ENCODE data around the gene PIWIL4.

Gene PIWIL4

GRCh38 chr11:94586546-94586945 is 19.4 kb downstream of the PIWIL4 start:
- no peak overlapping the region for H3K4me3 ChIP-seq (ENCODE audit: low read depth, low read length)
- DNase-seq (ENCODE audit: low read depth), result no peak
- no peak for TF ChIP-seq CTCF (IDR thresholded peaks at IDR 0.05; ENCODE audit: low read depth, low read length, missing control alignments)
- in situ Hi-C loops (cut with HindIII; ENCODE audit: low sequenced_read_pairs), result no loop called here

GRCh38 chr11:94586978-94587377 is 19.8 kb downstream of the PIWIL4 start:
- in situ Hi-C loops (cut with HindIII; ENCODE audit: low sequenced_read_pairs), result no loop called here
- no peak overlapping the region for H3K4me3 ChIP-seq (ENCODE audit: low read depth, low read length)
- TF ChIP-seq CTCF (IDR thresholded peaks at IDR 0.05; ENCODE audit: low read depth, low read length, missing control alignments), result no peak
- no peak for DNase-seq (ENCODE audit: low read depth)

GRCh38 chr11:94588366-94588942 is 21.3 kb downstream of the PIWIL4 start:
- in situ Hi-C loops (cut with HindIII; ENCODE audit: low sequenced_read_pairs), result no loop called here
- no peak for TF ChIP-seq CTCF (IDR thresholded peaks at IDR 0.05; ENCODE audit: low read depth, low read length, missing control alignments)

GRCh38 chr11:94590352-94591041 is 23.3 kb downstream of the PIWIL4 start:
- H3K4me3 ChIP-seq (ENCODE audit: low read depth, low read length), result no peak overlapping the region
- in situ Hi-C loops (cut with HindIII; ENCODE audit: low sequenced_read_pairs), result no loop called here
- no peak for DNase-seq (ENCODE audit: low read depth)
- TF ChIP-seq CTCF (IDR thresholded peaks at IDR 0.05; ENCODE audit: low read depth, low read length, missing control alignments), result no peak

More at GRCh38 chr11:94588366-94588942, 21.3 kb downstream of the PIWIL4 start:
- no peak overlapping the region for H3K4me3 ChIP-seq (ENCODE audit: low read depth, low read length)
- DNase-seq (ENCODE audit: low read depth), result no peak

- no peak for TF ChIP-seq CTCF (IDR thresholded peaks at IDR 0.05; ENCODE audit: low read depth, low read length, missing control alignments)
- no peak for DNase-seq (ENCODE audit: low read depth)
- in situ Hi-C loops (cut with HindIII; ENCODE audit: low sequenced_read_pairs), result no loop called here
- H3K4me3 ChIP-seq (ENCODE audit: low read depth, low read length), result no peak overlapping the region
Observed at GRCh38 chr11:94593030-94593429, 25.9 kb downstream of the PIWIL4 start.

- in situ Hi-C loops (cut with HindIII; ENCODE audit: low sequenced_read_pairs), result no loop called here
- H3K4me3 ChIP-seq (ENCODE audit: low read depth, low read length), result no peak overlapping the region
- TF ChIP-seq CTCF (IDR thresholded peaks at IDR 0.05; ENCODE audit: low read depth, low read length, missing control alignments), result no peak
- DNase-seq (ENCODE audit: low read depth), result no peak
Observed at GRCh38 chr11:94595076-94595475, 27.9 kb downstream of the PIWIL4 start.
